ENCODE measurements around the gene COPS7A. TPM values are rescaled to one million over a fixed set of nuclear protein-coding genes. Genes with fewer than 3 reads are reported as not detected.

COPS7A gene
- total RNA-seq, 1 experiment from 2014 or later = 67.8 TPM

DNA sequence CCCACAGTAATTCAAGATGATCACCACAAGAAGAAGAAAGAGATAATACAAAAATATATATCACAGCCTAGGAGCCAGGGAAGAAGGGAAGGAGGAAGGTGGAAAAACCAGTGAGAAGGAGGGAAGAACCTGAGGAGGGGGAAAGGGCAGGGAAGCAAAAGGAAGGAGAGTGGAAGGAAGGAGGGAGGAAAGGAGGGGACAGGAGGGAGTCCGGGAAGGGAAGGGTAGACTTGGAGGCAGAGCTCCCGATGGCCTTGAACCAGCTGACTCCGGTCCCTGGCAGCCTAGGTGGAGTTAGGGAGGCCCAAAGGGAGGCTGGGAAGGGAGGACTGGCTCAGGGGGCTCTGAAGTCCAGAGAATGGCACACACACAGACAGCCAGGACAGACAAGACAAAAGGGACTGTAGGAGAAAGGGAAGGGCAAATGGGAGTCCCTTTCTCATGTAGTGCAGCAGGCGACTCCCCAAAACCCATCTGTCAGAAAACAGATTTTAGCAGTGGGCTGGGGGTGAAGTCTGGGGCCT is 30.0 kb upstream of the COPS7A start:
- ChIA-PET CTCF (interaction anchor here (0.9 kb wide), 1 partner anchor 18 kb away, joined by 3 read pairs; no protein-coding TSS in a partner anchor), POLR2A (no interaction called here)
- H3K4me3 ChIP-seq (replicated peaks in 1 of 2; ENCODE audit: low read depth in 1 of 2, low read length in 2 of 2) = no peak overlapping the region

GRCh38 chr12:6694701-6695100 is 29.1 kb upstream of the COPS7A start:
- ChIA-PET CTCF (no interaction called here), POLR2A (no interaction called here), RAD21 (ENCODE audit: low non-redundant PET in 1 of 2, low total read pairs in 2 of 2, uncharacterized antibody in 2 of 2, unreplicated experiment in 2 of 2) (no interaction called here)
- no peak overlapping the region for H3K27ac ChIP-seq (ENCODE audit: low read depth, low read length)
- no peak for TF ChIP-seq YY1 (IDR thresholded peaks at IDR 0.05; ENCODE audit: extremely low read depth, insufficient replicate concordance, low read depth, low read length)
- no peak for TF ChIP-seq ZBTB33 (IDR thresholded peaks at IDR 0.05; ENCODE audit: extremely low read depth, insufficient replicate concordance, low read length)
- TF ChIP-seq EZH2phosphoT487 (IDR thresholded peaks at IDR 0.05; ENCODE audit: borderline replicate concordance) = no peak
- no peak for TF ChIP-seq JUND (IDR thresholded peaks at IDR 0.05)
- no peak for TF ChIP-seq SP1 (IDR thresholded peaks at IDR 0.05; ENCODE audit: low read depth)
- no peak for TF ChIP-seq CBX3 (IDR thresholded peaks at IDR 0.05; ENCODE audit: low read depth)
- TF ChIP-seq, protein P1, sequence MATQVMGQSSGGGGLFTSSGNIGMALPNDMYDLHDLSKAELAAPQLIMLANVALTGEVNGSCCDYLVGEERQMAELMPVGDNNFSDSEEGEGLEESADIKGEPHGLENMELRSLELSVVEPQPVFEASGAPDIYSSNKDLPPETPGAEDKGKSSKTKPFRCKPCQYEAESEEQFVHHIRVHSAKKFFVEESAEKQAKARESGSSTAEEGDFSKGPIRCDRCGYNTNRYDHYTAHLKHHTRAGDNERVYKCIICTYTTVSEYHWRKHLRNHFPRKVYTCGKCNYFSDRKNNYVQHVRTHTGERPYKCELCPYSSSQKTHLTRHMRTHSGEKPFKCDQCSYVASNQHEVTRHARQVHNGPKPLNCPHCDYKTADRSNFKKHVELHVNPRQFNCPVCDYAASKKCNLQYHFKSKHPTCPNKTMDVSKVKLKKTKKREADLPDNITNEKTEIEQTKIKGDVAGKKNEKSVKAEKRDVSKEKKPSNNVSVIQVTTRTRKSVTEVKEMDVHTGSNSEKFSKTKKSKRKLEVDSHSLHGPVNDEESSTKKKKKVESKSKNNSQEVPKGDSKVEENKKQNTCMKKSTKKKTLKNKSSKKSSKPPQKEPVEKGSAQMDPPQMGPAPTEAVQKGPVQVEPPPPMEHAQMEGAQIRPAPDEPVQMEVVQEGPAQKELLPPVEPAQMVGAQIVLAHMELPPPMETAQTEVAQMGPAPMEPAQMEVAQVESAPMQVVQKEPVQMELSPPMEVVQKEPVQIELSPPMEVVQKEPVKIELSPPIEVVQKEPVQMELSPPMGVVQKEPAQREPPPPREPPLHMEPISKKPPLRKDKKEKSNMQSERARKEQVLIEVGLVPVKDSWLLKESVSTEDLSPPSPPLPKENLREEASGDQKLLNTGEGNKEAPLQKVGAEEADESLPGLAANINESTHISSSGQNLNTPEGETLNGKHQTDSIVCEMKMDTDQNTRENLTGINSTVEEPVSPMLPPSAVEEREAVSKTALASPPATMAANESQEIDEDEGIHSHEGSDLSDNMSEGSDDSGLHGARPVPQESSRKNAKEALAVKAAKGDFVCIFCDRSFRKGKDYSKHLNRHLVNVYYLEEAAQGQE (IDR thresholded peaks at IDR 0.05; ENCODE audit: low read depth) = no peak
- TF ChIP-seq FOSL1 (IDR thresholded peaks at IDR 0.05; ENCODE audit: low read depth) = no peak
- no peak for TF ChIP-seq RAD21 (IDR thresholded peaks at IDR 0.05; ENCODE audit: low read depth)
- no peak for TF ChIP-seq ZNF274 (IDR thresholded peaks at IDR 0.05; ENCODE audit: low read depth, low read length)
- TF ChIP-seq ZFX (IDR thresholded peaks at IDR 0.05) = no peak
- TF ChIP-seq SIN3A (IDR thresholded peaks at IDR 0.05; ENCODE audit: low read depth) = no peak
- no peak for TF ChIP-seq EZH2 (IDR thresholded peaks at IDR 0.05)
- TF ChIP-seq EGR1 (IDR thresholded peaks at IDR 0.05; ENCODE audit: low read depth) = no peak
- no peak for TF ChIP-seq POLR2A (IDR thresholded peaks at IDR 0.05; ENCODE audit: borderline replicate concordance, extremely low read depth, insufficient read depth, insufficient read length)
- TF ChIP-seq CEBPB (IDR thresholded peaks at IDR 0.05; ENCODE audit: low read depth) = no peak
- no peaks in the 10 kb centered on the region for H3K9me3 ChIP-seq (ENCODE audit: control insufficient read depth in 1 of 2, insufficient read depth in 1 of 2, low read depth in 1 of 2, low read length in 2 of 2)
- no peak for ATAC-seq
- H3K4me1 ChIP-seq (ENCODE audit: control insufficient read depth in 1 of 2, insufficient read depth in 2 of 2, low read length in 2 of 2) = peaks cover 0 to 12% of the 10 kb centered on the region in 2 experiments; a peak in 3 of 4 replicates
- no peak overlapping the region for H3K9ac ChIP-seq (ENCODE audit: low read length)
- BruUV-seq (replicated peaks) = no TSS peak
- no peaks in the 10 kb centered on the region for H3K27me3 ChIP-seq (ENCODE audit: insufficient read depth, low read length)
- H3K9me2 ChIP-seq (ENCODE audit: insufficient read depth) = no peaks in the 10 kb centered on the region
- peaks cover 13% of the 10 kb centered on the region for H3K79me2 ChIP-seq (ENCODE audit: insufficient read depth, low read length)
- no peak overlapping the region for H3K4me3 ChIP-seq (replicated peaks in 1 of 2; ENCODE audit: low read depth in 1 of 2, low read length in 2 of 2)
- intact Hi-C loops (cut with micrococcal nuclease) = no loop called here
- H4K20me1 ChIP-seq (ENCODE audit: insufficient read depth) = no peaks in the 10 kb centered on the region
- H2AFZ ChIP-seq (ENCODE audit: low read depth, low read length, poor library complexity, severe bottlenecking) = no peak overlapping the region
- no peak for DNase-seq (ENCODE audit: low read depth, low spot score)
- H3K4me2 ChIP-seq (ENCODE audit: low read length) = no peak overlapping the region
- no peaks in the 10 kb centered on the region for H3K36me3 ChIP-seq (ENCODE audit: control insufficient read depth in 1 of 2, insufficient read depth in 2 of 2, low read length in 2 of 2)

More for the DNA sequence above, 30.0 kb upstream of the COPS7A start:
- H3K9me2 ChIP-seq (ENCODE audit: insufficient read depth) = no peaks in the 10 kb centered on the region
- RAD21 ChIA-PET (ENCODE audit: low non-redundant PET in 1 of 2, low total read pairs in 2 of 2, uncharacterized antibody in 2 of 2, unreplicated experiment in 2 of 2) = no interaction called here
- intact Hi-C loops (cut with micrococcal nuclease) = no loop called here
- H3K36me3 ChIP-seq (ENCODE audit: control insufficient read depth in 1 of 2, insufficient read depth in 2 of 2, low read length in 2 of 2) = no peaks in the 10 kb centered on the region
- no peak overlapping the region for H3K4me2 ChIP-seq (ENCODE audit: low read length)
- BruUV-seq (replicated peaks) = no TSS peak
- no peak overlapping the region for H3K9ac ChIP-seq (ENCODE audit: low read length)
- H3K79me2 ChIP-seq (ENCODE audit: insufficient read depth, low read length) = peaks cover 17% of the 10 kb centered on the region
- H2AFZ ChIP-seq (ENCODE audit: low read depth, low read length, poor library complexity, severe bottlenecking) = no peak overlapping the region
- H3K9me3 ChIP-seq (ENCODE audit: control insufficient read depth in 1 of 2, insufficient read depth in 1 of 2, low read depth in 1 of 2, low read length in 2 of 2) = no peaks in the 10 kb centered on the region
- DNase-seq (ENCODE audit: low read depth, low spot score) (no peak), ATAC-seq (no peak)
- TF ChIP-seq EZH2 (IDR thresholded peaks at IDR 0.05) = no peak
- 0 out of 2 replicates have a peak, but pooled peaks have one; percentile 27 for TF ChIP-seq POLR2AphosphoS5 (IDR thresholded peaks at IDR 0.05; ENCODE audit: low read depth, low read length)
- H3K27ac ChIP-seq (ENCODE audit: low read depth, low read length) = no peak overlapping the region
- H3K4me1 ChIP-seq (ENCODE audit: control insufficient read depth in 1 of 2, insufficient read depth in 2 of 2, low read length in 2 of 2) = peaks cover 0 to 12% of the 10 kb centered on the region in 2 experiments; a peak in 3 of 4 replicates
- no peaks in the 10 kb centered on the region for H3K27me3 ChIP-seq (ENCODE audit: insufficient read depth, low read length)
- no peaks in the 10 kb centered on the region for H4K20me1 ChIP-seq (ENCODE audit: insufficient read depth)

Measured in HCT116 (cell line).